Left ventricle myocardium inferior (tissue), 1 donor: ENCODE data around the gene DYNC1LI2. TPM values are rescaled to one million over a fixed set of nuclear protein-coding genes. Genes with fewer than 3 reads are reported as not detected.
A peak's percentile ranks its signal among the peaks of the same experiment; 100 is the strongest.

Experiments used
- DNase-seq: peaks from one replicate; pipeline ENCODE4 v3.0.0-alpha.2; 2020
- H3K27ac ChIP-seq: fragments of 200-600 bp; replicated peaks from 2 replicates; pipeline ENCODE4 v1.8.0; 2021
- H3K27me3 ChIP-seq: fragments of 200-600 bp; 2 replicates; pipeline ENCODE4 v1.8.0; 2021; ENCODE audit warnings: low read depth
- H3K36me3 ChIP-seq: fragments of 200-600 bp; 2 replicates; pipeline ENCODE4 v1.8.0; 2021
- H3K4me1 ChIP-seq: fragments of 200-600 bp; 2 replicates; pipeline ENCODE4 v1.8.0; 2021
- H3K4me3 ChIP-seq: fragments of 200-600 bp; 2 replicates; pipeline ENCODE4 v1.8.0; 2021; ENCODE audit warnings: mild to moderate bottlenecking, moderate library complexity
- H3K9me3 ChIP-seq: fragments of 200-600 bp; replicated peaks from 2 replicates; pipeline ENCODE4 v1.8.0; 2021
- CTCF ChIP-seq: fragments of 200-600 bp; IDR thresholded peaks from 2 replicates; pipeline ENCODE4 v1.8.0; 2021; ENCODE audit warnings: antibody characterized with exemption, mild to moderate bottlenecking, borderline replicate concordance
- intact Hi-C: fragments of 100-400 bp; cut with micrococcal nuclease; formaldehyde crosslinking; loops from one replicate; pipeline ENCODE4 v1.11.0; 2022
- total RNA-seq: library from RNA; stranded (reverse); fragmentation: NEBNext Ultra II Directional; extraction: Animal tissue kit (Norgen Biotek cat#: 25700); gene quantifications from one replicate; pipeline ENCODE4 v1.2.1, GENCODE V29; 2021
- donor health status: DM: no; HTN: yes; CAD: no; lungs with severe emphysema.

DYNC1LI2 gene
- total RNA-seq, 1 donor from 2014 or later = 82.9 TPM

DNA sequence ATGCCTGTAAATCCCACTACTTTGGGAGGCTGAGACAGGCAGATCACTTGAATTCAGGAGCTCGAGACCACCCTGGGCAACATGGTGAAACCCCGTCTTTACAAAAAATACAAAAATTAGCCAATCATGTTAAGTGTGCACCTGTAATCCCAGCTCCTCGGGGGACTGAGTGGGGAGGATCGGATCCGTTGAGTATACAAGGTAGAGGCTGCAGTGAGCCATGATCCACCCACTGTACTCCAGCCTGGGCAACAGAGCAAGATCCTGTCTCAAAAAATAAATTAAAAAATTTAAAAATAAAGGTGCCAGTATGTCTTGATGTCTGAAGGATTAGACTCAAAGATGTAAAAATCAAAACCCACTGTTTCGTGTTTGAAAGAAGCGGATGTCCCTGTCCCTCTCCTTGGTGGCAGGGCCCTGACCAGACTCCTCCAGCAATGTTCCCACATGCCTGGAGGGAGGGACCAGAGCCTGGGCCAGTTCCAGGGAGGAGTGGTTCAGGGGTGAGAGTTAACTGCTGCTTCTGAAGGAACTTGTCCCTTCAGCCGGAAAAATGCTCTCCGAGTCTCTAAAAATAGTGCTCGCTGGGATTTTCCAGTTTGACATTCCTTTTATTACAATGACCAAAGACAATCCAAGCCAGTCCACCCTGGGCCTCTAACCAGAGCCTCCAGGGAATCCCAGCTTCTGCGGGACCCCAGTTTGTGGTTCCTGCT is 45.5 kb downstream of the DYNC1LI2 start:
- Histone ChIP-seq H3K27me3 (no peaks in the 10 kb centered on the region), H3K4me3 (peak overlapping the region; percentile 31), H3K9me3 (no peaks in the 10 kb centered on the region), H3K36me3 (no peaks in the 10 kb centered on the region), H3K4me1 (peaks cover 28% of the 10 kb centered on the region), H3K27ac (peak overlapping the region; percentile 77)
- intact Hi-C loops = no loop called here
- TF ChIP-seq CTCF = no peak
- peak; percentile 72 for DNase-seq

DNA sequence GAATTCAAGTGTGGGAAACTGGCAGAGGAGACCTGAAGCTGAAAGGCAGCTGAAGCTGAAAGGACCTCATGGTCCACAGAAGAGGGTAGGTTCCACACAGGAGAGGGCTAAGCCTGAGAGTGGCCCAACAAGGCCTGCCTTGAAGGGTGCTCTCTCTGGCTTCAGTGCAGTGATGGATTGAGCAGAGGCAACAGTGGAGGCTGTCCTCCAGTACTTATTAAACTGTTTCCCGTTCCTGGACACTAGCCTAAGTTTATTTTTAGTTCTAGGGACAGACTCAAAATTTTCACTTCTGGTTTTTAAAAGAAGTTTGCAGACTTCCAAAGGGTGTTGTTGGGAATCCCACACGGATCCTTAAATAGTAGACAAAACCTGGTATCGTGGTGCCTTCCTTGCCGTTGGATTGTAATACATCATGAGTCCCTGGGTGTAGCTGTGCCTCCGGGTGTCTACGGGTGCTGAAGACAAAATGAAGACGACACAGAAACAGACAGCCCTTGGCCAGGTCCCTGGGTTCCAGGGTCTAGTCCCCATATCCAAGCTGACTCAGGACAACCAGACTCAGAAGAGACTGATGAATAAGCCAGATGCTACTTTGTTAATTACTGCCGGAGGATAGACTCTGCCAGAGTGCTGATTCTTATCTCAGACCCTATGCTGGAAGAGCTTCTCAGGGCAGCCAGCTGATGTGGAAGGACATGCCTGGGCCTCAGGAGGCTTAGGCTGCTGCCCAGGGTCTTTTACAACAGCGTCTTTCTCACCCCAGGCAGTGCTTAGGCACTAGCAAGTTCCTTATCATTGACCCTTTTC is 47.8 kb downstream of the DYNC1LI2 start:
- Histone ChIP-seq H3K4me3 (no peak overlapping the region), H3K4me1 (peaks cover 28% of the 10 kb centered on the region), H3K27me3 (no peaks in the 10 kb centered on the region), H3K9me3 (no peaks in the 10 kb centered on the region), H3K36me3 (no peaks in the 10 kb centered on the region), H3K27ac (peak overlapping the region; percentile 43)
- no peak for DNase-seq
- intact Hi-C loops = no loop called here
- no peak for TF ChIP-seq CTCF

- H3K4me1 ChIP-seq = peaks cover 27% of the 10 kb centered on the region
- intact Hi-C loops = no loop called here
- no peak for DNase-seq
- no peaks in the 10 kb centered on the region for H3K36me3 ChIP-seq
- H3K9me3 ChIP-seq = no peaks in the 10 kb centered on the region
- no peak overlapping the region for H3K27ac ChIP-seq
- no peak overlapping the region for H3K4me3 ChIP-seq
- no peaks in the 10 kb centered on the region for H3K27me3 ChIP-seq
- no peak for TF ChIP-seq CTCF
Measured at GRCh38 chr16:66701516-66701915, 49.9 kb downstream of the DYNC1LI2 start.

DNA sequence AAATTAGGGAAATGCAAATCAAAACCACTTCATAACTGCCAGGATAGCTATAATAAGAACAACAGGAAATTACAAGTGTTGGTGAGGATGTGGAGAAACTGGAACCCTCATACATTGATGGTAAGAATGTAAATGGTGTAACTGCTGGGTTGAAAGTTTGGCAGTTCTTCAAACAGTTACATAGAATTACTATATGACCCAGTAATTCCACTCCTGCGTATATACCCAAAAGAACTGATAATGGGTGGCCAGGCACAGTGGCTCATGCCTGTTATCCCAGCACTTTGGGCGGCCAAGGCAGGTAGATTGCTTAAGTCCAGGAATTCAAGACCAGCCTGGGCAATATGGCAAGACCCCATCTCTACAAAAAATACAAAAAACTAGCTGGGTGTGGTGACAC is 50.4 kb downstream of the DYNC1LI2 start:
- no peaks in the 10 kb centered on the region for H3K27me3 ChIP-seq
- DNase-seq = no peak
- no peak overlapping the region for H3K4me3 ChIP-seq
- intact Hi-C loops = no loop called here
- H3K9me3 ChIP-seq = no peaks in the 10 kb centered on the region
- H3K27ac ChIP-seq = no peak overlapping the region
- H3K36me3 ChIP-seq = no peaks in the 10 kb centered on the region
- no peak for TF ChIP-seq CTCF
- peaks cover 25% of the 10 kb centered on the region for H3K4me1 ChIP-seq

GRCh38 chr16:66699898-66700297 is 51.5 kb downstream of the DYNC1LI2 start:
- Histone ChIP-seq H3K4me1 (peaks cover 32% of the 10 kb centered on the region), H3K27ac (no peak overlapping the region), H3K4me3 (no peak overlapping the region), H3K9me3 (no peaks in the 10 kb centered on the region), H3K27me3 (no peaks in the 10 kb centered on the region), H3K36me3 (no peaks in the 10 kb centered on the region)
- intact Hi-C loops = no loop called here
- no peak for DNase-seq
- TF ChIP-seq CTCF = no peak
